Measurements from ENCODE around the gene LAMTOR1. TPM values are rescaled to one million over a fixed set of nuclear protein-coding genes. Genes with fewer than 3 reads are reported as not detected.

The LAMTOR1 gene
- polyA plus RNA-seq, 2 of the 4 experiments (the other 2 are of a cell fraction): 66.1 to 119 TPM

DNA sequence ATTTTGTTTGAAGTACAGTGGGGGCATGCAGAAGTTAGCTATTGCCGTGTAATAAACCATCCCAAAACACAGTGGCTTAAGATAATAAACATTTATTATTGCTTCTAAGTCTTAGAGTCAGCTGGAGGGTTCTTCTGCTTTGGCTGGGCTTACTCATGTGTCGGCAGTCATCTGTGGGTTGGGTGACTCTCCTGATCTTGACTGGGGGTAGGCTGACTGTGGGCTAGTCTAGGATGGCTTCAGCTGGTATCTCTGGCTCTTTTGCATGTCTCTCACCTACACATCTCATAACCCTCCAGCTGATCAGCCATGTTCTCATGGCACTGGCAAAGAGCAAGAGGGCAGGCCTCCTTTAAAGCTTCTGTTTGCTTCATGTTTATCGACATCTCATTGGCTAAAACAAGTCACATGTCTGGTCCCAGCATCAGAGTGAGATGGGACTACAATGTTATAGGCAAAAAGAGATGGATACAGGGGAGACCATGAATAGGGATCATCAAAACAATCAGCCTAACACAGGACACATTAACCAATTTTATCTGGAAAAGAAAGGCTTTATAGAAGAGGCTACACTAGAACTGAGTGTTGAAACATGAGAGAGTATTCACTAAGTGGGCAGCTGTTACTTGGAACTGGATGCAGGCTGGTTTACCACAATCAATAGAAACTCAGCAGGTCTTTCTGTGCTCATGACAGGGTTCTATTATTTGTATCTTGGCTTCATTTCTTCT, 17.3 kb downstream of the LAMTOR1 start:
- ChIA-PET CTCF (interaction anchor here (0.8 to 5.4 kb wide), 17 partner anchors 10 to 348 kb away, joined by 3 to 52 read pairs (median 4); partner anchors contain the start of gene LAMTOR1), POLR2A (no interaction called here)
- no peak overlapping the region for H3K27ac ChIP-seq
- ATAC-seq (no peak), FAIRE-seq (no peak), DNase-seq (ENCODE audit: low read depth in 1 of 2, low spot score in 1 of 2) (no peak)
- peaks cover 9% of the 10 kb centered on the region; the same call in 2 of the 3 replicates for H3K4me1 ChIP-seq
- no peak overlapping the region for H3K4me3 ChIP-seq
- TF ChIP-seq RFX5 (IDR thresholded peaks at IDR 0.05): no peak
- TF ChIP-seq, protein P1, sequence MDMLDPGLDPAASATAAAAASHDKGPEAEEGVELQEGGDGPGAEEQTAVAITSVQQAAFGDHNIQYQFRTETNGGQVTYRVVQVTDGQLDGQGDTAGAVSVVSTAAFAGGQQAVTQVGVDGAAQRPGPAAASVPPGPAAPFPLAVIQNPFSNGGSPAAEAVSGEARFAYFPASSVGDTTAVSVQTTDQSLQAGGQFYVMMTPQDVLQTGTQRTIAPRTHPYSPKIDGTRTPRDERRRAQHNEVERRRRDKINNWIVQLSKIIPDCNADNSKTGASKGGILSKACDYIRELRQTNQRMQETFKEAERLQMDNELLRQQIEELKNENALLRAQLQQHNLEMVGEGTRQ (IDR thresholded peaks at IDR 0.05): 0 out of 2 replicates have a peak, but pooled peaks have one; percentile 28
- no peak overlapping the region for H3K4me2 ChIP-seq
- WGBS (ENCODE audit: missing lambda C conversion rate): 85% methylated on average over 3 of the region's 3 CpGs
- no peaks in the 10 kb centered on the region for H3K9me3 ChIP-seq

DNA sequence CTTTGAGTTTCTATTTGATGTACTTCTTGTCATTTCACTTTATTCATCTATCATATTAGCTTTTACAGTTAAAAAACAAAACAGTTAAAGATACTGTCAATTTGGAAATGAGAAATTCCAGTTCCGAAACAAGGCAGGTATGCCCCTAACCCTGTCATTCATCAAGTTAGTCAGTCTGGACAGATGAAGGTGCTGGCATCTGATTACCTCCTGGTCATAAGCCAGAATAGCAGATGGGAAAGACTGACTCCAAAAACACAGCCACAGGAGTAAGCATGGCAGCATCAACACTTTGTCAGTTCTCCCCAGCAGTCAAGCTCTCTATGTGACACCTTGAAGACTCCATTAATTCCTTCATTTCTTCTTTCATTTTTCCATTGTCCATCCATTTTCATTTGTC, 18.1 kb downstream of the LAMTOR1 start:
- FAIRE-seq (no peak), ATAC-seq (no peak), DNase-seq (ENCODE audit: low read depth in 1 of 2, low spot score in 1 of 2) (no peak)
- Histone ChIP-seq H3K4me2 (no peak overlapping the region), H3K9me3 (no peaks in the 10 kb centered on the region), H3K4me3 (no peak overlapping the region), H3K4me1 (peaks cover 9% of the 10 kb centered on the region; the same call in 2 of the 3 replicates), H3K27ac (no peak overlapping the region)
- TF ChIP-seq POLR2AphosphoS2 (conservative IDR thresholded peaks at IDR 0.05; ENCODE audit: low read length): no peak
- no peak for TF ChIP-seq ZNF302 (CRISPR knock-in tag; IDR thresholded peaks at IDR 0.05)
- no peak for TF ChIP-seq JUN (IDR thresholded peaks at IDR 0.05)
- no peak for TF ChIP-seq TFCP2L1 (CRISPR knock-in tag; IDR thresholded peaks at IDR 0.05)
- TF ChIP-seq, protein P2, sequence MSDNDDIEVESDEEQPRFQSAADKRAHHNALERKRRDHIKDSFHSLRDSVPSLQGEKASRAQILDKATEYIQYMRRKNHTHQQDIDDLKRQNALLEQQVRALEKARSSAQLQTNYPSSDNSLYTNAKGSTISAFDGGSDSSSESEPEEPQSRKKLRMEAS (IDR thresholded peaks at IDR 0.05): no peak
- TF ChIP-seq RFX5 (IDR thresholded peaks at IDR 0.05): no peak
- no peak for TF ChIP-seq CBX8 (IDR thresholded peaks at IDR 0.05)
- no peak for TF ChIP-seq HOXA7 (CRISPR knock-in tag; IDR thresholded peaks at IDR 0.05)
- no peak for TF ChIP-seq GATA3 (IDR thresholded peaks at IDR 0.05; ENCODE audit: borderline replicate concordance)
- no peak for TF ChIP-seq RCOR1 (IDR thresholded peaks at IDR 0.05; ENCODE audit: low read depth, low read length)
- TF ChIP-seq RARB (CRISPR knock-in tag; IDR thresholded peaks at IDR 0.05): no peak
- TF ChIP-seq, protein P1 (IDR thresholded peaks at IDR 0.05): no peak
- POLR2A ChIA-PET: interaction anchor here (0.7 kb wide), 1 partner anchor 60 kb away, joined by 11 read pairs; no protein-coding TSS in a partner anchor
- 96% methylated on average over 1 of the region's 1 CpG for WGBS (ENCODE audit: missing lambda C conversion rate)
- CTCF ChIA-PET: interaction anchor here (0.8 to 5.4 kb wide), 12 partner anchors 8 to 349 kb away, joined by 3 to 52 read pairs (median 4); no protein-coding TSS in a partner anchor

DNA sequence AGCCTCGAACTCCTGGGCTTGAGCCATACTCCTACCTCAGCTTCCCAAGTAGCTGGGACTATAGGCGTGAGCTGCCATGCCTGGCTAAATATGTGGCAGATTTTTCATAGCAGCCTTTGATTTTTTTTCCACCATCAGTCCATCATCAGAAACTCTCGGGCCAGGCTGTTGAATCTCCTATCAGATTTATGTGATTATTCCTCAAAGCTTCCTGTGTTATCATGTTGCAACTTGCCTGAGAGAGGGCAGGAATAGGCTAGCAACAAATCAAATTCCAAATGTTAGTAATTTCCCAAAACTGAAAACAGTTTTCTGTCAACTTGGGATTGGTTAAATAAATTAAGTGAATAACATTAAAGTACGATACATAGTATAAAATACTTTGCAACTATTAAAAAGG, 19.0 kb downstream of the LAMTOR1 start:
- FAIRE-seq: no peak
- DNase-seq (ENCODE audit: low read depth in 1 of 2, low spot score in 1 of 2): no peak
- no peak for ATAC-seq
- peaks cover 9% of the 10 kb centered on the region for H3K4me1 ChIP-seq
- CTCF ChIA-PET: interaction anchor here (0.6 to 5.4 kb wide), 8 partner anchors 9 to 367 kb away, joined by 3 to 52 read pairs (median 4); no protein-coding TSS in a partner anchor
- WGBS (ENCODE audit: missing lambda C conversion rate): 81% methylated on average over 4 of the region's 4 CpGs
- H3K9me3 ChIP-seq: no peaks in the 10 kb centered on the region
- TF ChIP-seq PHF8 (IDR thresholded peaks at IDR 0.05; ENCODE audit: borderline replicate concordance, low read depth) (no peak), KDM1A (IDR thresholded peaks at IDR 0.05; ENCODE audit: low read depth) (no peak), RAD21 (conservative IDR thresholded peaks at IDR 0.05 in 1 of 2, IDR thresholded peaks at IDR 0.05 in 1 of 2) (no peak)
- TF ChIP-seq, protein P3, sequence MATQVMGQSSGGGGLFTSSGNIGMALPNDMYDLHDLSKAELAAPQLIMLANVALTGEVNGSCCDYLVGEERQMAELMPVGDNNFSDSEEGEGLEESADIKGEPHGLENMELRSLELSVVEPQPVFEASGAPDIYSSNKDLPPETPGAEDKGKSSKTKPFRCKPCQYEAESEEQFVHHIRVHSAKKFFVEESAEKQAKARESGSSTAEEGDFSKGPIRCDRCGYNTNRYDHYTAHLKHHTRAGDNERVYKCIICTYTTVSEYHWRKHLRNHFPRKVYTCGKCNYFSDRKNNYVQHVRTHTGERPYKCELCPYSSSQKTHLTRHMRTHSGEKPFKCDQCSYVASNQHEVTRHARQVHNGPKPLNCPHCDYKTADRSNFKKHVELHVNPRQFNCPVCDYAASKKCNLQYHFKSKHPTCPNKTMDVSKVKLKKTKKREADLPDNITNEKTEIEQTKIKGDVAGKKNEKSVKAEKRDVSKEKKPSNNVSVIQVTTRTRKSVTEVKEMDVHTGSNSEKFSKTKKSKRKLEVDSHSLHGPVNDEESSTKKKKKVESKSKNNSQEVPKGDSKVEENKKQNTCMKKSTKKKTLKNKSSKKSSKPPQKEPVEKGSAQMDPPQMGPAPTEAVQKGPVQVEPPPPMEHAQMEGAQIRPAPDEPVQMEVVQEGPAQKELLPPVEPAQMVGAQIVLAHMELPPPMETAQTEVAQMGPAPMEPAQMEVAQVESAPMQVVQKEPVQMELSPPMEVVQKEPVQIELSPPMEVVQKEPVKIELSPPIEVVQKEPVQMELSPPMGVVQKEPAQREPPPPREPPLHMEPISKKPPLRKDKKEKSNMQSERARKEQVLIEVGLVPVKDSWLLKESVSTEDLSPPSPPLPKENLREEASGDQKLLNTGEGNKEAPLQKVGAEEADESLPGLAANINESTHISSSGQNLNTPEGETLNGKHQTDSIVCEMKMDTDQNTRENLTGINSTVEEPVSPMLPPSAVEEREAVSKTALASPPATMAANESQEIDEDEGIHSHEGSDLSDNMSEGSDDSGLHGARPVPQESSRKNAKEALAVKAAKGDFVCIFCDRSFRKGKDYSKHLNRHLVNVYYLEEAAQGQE (IDR thresholded peaks at IDR 0.05): no peak
- no peak overlapping the region for H3K4me2 ChIP-seq
- H3K27ac ChIP-seq: no peak overlapping the region
- H3K4me3 ChIP-seq: no peak overlapping the region
- POLR2A ChIA-PET: no interaction called here
